ENCODE results near the gene HMCES. TPM values are rescaled to one million over a fixed set of nuclear protein-coding genes. Genes with fewer than 3 reads are reported as not detected.

HMCES gene
- total RNA-seq, 4 donors from 2014 or later = 24.5 to 39.3 (median 30.6) TPM

- no peak for DNase-seq (ENCODE audit: extremely low spot score)
- peak overlapping the region; percentile 72 to 81 (median 80) for H3K27ac ChIP-seq (replicated peaks in 1 of 4)
- no peaks in the 10 kb centered on the region for H3K27me3 ChIP-seq
- H3K9me3 ChIP-seq = no peaks in the 10 kb centered on the region
- peaks cover 8 to 61% (median 51%) of the 10 kb centered on the region in 4 donors for H3K36me3 ChIP-seq
- H3K4me3 ChIP-seq = no peak overlapping the region
- no peak for TF ChIP-seq POLR2A (IDR thresholded peaks at IDR 0.05; ENCODE audit: low read depth)
- no peak for TF ChIP-seq CTCF (IDR thresholded peaks at IDR 0.05)
- TF ChIP-seq EP300 (IDR thresholded peaks at IDR 0.05) = no peak
- no peak for TF ChIP-seq POLR2AphosphoS5 (IDR thresholded peaks at IDR 0.05)
- WGBS = 66% methylated on average over 3 of the region's 3 CpGs
- peaks cover 16 to 26% (median 17%) of the 10 kb centered on the region in 4 donors for H3K4me1 ChIP-seq
- intact Hi-C loops (cut with DNase I) = no loop called here
These were observed 25.7 kb downstream of the HMCES start for GRCh38 chr3:129304146-129304961.

GRCh38 chr3:129304962-129305222, 26.2 kb downstream of the HMCES start:
- Histone ChIP-seq H3K9me3 (no peaks in the 10 kb centered on the region), H3K27ac (replicated peaks in 1 of 4) (peak overlapping the region; percentile 72 to 81 (median 80)), H3K36me3 (peaks cover 7 to 56% (median 46%) of the 10 kb centered on the region in 4 donors), H3K4me1 (peaks cover 16 to 26% (median 17%) of the 10 kb centered on the region in 4 donors), H3K27me3 (no peaks in the 10 kb centered on the region), H3K4me3 (no peak overlapping the region)
- TF ChIP-seq CTCF (IDR thresholded peaks at IDR 0.05) = no peak
- no peak for TF ChIP-seq POLR2A (IDR thresholded peaks at IDR 0.05; ENCODE audit: low read depth)
- TF ChIP-seq POLR2AphosphoS5 (IDR thresholded peaks at IDR 0.05) = no peak
- DNase-seq (ENCODE audit: extremely low spot score) = no peak
- intact Hi-C loops (cut with DNase I) = no loop called here
- WGBS = 64% methylated on average over 1 of the region's 1 CpG

GRCh38 chr3:129305592-129306091, 27.0 kb downstream of the HMCES start:
- Histone ChIP-seq H3K36me3 (peaks cover 7 to 48% (median 39%) of the 10 kb centered on the region in 4 donors), H3K27ac (replicated peaks in 1 of 4) (peak overlapping the region; percentile 72 to 81 (median 80)), H3K9me3 (no peaks in the 10 kb centered on the region), H3K4me1 (peaks cover 16 to 26% (median 17%) of the 10 kb centered on the region in 4 donors), H3K27me3 (no peaks in the 10 kb centered on the region), H3K4me3 (peak overlapping the region; percentile 39 to 51 (median 46))
- DNase-seq (ENCODE audit: extremely low spot score) = no peak
- TF ChIP-seq CTCF (IDR thresholded peaks at IDR 0.05) (peak in 1 of 3 experiments; percentile 14), POLR2A (IDR thresholded peaks at IDR 0.05; ENCODE audit: low read depth) (no peak), EP300 (IDR thresholded peaks at IDR 0.05) (no peak), POLR2AphosphoS5 (IDR thresholded peaks at IDR 0.05) (peak; percentile 82 to 89)
- intact Hi-C loops (cut with DNase I) = no loop called here
- WGBS = 14% methylated on average over 22 of the region's 26 CpGs

GRCh38 chr3:129308636-129309035, 30.0 kb downstream of the HMCES start:
- Histone ChIP-seq H3K27ac (replicated peaks in 1 of 4) (no peak overlapping the region), H3K36me3 (peaks cover 0 to 19% (median 12%) of the 10 kb centered on the region in 4 donors), H3K4me1 (peaks cover 16 to 22% (median 20%) of the 10 kb centered on the region in 4 donors), H3K9me3 (no peaks in the 10 kb centered on the region), H3K27me3 (no peaks in the 10 kb centered on the region), H3K4me3 (no peak overlapping the region)
- TF ChIP-seq POLR2A (IDR thresholded peaks at IDR 0.05; ENCODE audit: low read depth) (no peak), EP300 (IDR thresholded peaks at IDR 0.05) (no peak), POLR2AphosphoS5 (IDR thresholded peaks at IDR 0.05) (no peak), CTCF (IDR thresholded peaks at IDR 0.05) (no peak)
- intact Hi-C loops (cut with DNase I) = no loop called here
- 96% methylated on average over 3 of the region's 3 CpGs for WGBS
- DNase-seq (ENCODE audit: extremely low spot score) = no peak
